GDM1 (cell line): ENCODE results near the gene SLC25A28.
"Not testable (repeated sequence)": the region's sequence is repeated elsewhere in the genome, so short reads cannot be mapped to it uniquely, and the experiment has no call there.

ENCODE experiments used
- DNase-seq: peaks from one replicate; lab custom pipeline; 2025; lab: John Stamatoyannopoulos, UW

Gene SLC25A28

DNA sequence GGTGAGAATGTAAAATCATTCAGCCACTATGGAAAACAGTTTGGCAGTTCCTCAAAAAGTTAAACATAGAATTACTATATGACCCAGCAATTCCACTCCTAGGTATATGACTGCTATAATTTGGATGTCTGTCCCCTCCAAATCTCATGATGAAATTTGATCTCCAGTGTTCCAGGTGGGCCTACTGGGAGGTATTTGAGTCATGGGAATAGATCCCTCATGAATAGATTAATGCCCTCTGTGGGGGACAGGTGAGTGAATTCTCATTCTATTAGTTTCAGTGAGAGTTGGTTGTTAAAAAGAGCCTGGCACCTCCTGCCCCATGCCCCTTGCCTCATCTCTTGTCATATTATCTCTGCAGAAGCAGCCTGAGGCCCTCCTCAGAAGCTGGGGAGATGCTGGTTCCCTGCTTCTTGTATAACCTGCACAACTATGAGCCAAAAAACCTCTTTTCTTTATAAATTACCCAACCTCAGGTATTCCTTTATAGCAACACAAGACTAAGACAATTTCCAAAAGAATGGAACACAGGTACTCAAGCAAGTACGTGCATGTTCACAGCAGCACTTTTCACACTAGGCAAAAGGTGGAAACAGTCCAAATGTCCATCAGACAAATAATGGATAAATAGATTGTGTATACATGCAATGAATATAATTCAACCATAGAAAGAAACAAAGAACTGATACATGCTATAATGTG lies 8.8 kb upstream of the SLC25A28 start:
- no peak for DNase-seq

DNA sequence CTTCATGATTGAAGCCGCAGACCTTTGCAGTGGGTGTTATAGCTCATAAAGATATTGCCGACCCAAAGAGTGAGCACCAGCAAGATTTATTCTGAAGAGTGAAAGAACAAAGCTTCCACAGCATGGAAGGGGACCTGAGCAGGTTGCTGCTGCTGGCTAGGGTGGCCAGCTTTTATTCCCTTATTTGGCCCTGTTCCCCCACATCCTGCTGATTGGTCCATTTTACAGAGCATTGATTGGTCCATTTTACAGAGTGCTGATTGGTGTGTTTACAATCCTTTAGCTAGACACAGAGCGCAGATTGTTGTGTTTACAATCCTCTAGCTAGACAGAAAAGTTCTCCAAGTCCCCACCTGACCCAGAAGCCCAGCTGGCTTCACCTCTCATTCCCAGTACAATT lies 4.9 kb upstream of the SLC25A28 start:
- DNase-seq: not testable (repeated sequence)

DNA sequence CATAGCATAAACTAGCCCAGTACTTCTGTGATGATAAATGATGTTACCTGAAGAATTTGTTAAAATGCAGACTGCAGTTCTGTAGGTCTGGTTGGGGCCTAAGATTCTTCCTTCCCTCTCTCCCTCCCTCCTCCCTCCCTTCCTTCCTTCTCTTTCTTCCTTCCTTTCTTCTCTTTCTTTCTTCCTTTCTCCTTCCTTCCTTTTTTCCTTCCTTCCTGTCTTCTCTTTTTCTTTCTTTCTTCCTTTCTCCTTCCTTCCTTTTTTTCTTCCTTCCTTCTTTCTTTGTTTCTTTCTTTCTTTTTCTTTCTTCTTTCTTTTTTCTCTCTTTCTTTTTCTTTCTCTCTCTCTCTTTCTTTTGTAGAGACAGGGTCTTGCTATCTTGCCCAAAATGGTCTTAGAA lies 3.7 kb upstream of the SLC25A28 start:
- no peak for DNase-seq

DNA sequence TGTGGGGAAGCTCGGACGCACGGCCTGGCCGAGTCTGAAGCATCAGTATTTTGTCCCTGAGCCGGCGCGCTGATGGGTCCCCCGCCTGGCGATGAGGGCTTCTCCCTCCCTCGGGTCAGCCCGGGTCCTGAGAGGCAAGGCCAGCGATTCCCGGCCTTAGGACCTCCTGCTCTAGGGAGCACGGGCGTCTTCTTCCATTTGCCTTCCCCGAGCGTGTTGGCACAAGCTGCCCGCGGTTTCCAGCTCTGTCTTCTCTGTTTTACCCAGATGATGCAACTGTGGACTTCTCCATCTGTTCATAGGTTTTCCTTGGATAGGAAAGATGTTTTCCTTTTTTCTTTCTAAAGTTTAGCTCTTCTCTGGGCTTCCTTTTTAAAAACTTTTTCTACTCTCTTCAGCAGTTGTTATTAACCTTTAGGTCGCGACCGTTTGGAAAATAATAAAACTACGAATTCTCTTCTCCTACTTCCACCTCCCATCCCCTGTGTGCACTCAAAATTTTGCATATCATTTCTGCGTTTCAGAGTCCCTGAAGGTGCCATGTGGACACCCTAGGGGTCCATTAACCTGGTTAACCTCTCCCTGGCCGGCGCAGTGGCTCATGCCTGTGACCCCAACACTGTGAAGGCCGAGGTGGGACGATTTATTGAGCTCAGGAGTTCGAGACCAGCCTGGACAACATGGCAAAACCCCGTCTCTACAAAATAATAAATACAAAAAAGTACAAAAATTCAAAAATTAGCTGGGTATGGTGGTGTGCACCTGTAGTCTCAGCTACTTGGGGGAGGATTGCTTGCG lies 1.4 kb upstream of the SLC25A28 start:
- no peak for DNase-seq

DNA sequence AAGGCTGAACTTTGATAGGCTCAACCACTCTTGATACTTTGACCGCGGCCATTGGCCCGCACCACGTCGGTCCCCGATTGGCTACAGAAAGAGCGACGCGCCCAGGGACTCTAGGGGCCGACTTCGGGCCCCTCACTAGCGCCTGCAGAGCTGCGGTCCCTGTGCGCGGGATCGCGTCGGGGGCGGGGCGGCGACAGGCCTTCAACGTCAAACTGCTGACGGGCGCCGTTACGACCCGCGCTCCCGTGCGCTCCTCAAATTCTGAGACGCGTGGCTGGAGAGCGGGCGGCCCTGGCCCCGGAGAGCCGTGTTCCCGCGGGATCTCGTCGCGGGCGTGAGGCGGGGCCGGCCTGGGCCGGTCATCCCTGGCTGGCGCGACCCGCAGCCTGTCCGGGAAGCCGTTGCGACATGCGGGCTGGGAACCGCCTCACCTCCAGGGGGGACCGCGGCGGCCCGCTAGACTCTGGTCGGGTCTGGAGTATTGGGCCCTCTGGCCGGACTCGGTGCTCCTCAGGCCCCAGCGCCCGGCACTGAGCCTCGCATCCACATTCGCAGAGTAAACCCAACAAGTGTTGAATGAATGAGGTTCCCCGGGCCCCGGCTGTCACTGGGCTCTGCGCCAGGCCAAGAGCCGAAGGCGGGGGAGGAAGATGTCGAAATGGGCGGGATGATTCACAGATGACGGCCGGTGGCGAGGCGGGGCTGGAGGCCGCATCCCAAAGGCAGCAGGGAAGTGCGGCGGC lies 643 bp upstream of the SLC25A28 start:
- DNase-seq: peak; percentile 80

DNA sequence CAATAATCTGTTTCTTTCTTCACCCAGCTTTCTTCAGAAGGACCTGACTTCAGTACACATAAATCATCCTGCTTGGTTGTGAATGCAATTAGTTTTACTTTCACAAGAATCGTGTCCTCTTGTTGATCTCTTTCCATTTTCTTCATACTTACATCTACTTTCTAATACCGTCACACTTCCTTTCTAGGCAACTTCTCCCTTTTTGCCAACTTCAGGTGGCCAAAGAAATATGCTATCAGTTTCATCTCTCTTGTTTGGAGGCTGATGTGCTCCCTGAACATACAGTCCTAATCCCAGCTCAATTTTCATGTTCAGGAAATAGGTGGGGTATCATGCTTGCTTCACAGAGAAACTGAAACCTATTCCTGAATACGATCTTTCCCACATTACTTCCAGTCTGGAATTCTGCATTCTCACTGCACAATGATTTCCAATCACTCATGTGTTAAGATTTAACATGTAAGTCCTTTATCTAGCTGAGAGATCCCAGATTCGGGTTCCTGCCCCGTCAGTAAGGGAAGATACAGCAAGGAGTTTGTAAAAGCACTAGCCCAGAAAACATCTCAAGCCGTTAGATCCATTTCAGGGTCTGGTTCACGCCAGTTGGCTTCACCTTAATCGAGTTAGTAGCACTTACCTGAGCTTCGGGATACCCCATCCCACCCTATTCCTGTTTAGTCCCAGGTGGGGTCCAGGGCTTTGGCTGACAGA lies 994 bp downstream of the SLC25A28 start:
- DNase-seq: no peak

DNA sequence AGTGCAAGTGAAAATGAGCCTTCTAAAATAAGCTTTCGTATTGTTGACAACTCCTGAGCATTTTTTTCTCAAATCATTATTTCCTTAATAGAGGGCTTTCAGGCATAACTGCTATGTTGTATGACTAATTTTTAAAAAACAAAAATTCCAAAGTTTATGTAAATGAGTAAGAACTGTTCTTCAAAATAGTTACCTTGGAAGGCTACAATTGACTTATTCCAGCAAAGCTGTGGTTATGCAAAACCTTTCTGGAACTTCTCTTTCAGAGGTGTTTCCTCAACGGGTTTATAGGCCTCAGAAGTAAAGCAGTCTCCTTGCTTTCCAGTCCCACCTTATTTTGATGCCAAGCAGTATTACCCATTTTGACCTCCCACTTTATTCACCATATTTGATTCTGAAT lies 2.5 kb downstream of the SLC25A28 start:
- DNase-seq: no peak

DNA sequence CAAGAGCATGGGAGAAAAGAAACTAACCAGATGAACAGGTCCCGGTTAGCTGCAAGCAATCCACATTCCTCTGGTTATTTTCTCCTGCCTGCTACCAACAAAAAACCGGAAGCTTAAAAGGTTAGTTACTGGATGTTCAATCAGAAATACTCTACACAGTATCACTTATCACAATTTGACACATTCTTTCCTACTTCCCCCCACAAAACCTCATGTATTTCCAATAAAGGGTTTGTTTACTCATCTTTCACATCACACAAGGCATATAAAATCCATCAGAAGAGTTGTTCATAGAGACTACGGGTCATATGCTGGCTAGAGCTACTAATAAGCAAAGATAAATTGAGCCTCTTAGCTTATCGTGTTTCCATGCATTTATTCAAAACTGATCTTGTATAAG lies 4.8 kb downstream of the SLC25A28 start:
- DNase-seq: no peak

DNA sequence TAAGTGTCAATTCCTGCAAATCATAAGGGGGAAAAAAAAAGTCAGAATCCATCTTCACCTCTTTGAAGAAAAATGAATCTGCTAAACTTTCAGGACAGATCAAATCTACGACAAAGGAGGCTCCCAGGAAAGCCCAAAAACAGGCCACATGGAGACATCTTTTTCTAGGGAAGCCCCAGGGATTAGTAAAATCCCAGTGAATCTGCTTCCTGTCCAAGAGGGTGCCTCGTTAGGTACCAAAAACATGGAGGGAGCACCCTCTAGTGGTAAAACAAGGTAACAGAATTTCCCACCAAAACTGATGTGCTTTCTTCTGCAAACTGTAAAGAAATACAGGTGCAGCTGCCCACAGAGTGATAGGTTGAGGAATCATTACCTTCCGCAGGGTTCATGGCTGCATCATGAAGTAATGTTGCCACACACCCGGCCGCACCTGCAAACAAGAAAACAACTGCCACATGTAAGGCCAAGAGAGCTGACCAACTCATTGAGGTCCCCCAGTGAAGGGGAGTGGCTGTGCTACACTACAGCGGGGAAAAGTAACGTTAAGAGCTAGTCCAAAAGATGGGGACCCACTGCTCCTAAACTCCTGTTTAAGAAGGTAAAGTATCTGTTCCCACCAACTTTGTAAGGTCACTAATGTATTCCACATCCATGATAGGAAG lies 7.9 kb downstream of the SLC25A28 start:
- DNase-seq: no peak

DNA sequence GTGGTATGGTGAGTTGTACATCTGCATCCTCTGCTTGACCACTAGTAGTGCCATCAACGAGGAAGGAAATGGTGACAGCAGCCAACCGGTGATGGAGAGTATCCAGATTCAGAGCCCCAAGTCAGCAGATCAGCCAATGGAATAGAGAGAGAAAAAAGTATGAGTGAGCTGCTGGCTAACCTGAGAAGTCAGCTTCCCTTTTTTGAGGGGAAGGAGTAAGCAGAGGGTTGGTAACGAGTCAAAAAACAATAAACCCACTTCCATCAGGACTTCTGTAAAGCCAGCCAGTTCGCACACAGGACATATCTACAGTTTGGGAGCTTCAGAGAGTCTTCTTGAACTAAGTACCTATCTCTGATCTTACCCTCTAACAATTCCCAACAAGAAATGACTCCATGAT lies 8.9 kb downstream of the SLC25A28 start:
- peak; percentile 15 for DNase-seq

DNA sequence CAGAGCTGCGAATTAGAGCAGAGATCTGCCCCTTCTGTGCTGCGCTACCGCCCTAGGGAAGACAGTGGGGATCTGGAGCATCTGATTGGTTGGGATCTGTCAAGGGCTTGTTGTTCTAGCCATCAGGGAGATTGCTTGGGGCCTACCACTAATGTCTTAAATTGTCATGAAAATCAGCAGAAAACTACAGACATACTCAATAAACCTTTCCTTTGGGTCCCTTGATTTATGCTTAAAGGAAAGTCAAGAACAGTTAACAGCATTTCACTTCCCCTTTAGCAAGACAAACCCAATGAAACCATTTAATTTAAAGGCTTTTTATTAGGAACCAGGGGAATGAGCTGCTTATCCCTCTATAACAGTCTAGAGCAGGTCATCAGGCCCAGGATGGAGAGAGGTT lies 10.0 kb downstream of the SLC25A28 start:
- no peak for DNase-seq

DNA sequence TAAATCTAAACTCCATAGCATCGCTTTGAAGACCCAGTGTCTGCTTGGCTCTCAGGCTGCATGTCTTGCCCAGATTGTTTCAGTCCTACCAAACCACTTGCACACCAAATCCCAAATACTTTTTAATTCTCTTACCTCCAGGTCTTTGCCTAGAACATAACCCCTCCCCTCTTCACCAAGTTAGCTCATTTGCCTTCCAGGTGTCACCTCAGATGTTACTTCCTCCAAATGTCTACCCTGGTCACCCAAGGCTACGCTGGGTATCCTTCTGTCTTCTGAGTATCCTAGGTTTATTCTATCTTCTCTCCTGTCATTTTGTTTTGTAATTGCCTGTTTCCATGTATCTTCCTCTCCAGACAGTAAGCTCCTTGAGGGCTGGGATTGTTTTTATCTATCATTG lies 11.1 kb downstream of the SLC25A28 start:
- DNase-seq: no peak

DNA sequence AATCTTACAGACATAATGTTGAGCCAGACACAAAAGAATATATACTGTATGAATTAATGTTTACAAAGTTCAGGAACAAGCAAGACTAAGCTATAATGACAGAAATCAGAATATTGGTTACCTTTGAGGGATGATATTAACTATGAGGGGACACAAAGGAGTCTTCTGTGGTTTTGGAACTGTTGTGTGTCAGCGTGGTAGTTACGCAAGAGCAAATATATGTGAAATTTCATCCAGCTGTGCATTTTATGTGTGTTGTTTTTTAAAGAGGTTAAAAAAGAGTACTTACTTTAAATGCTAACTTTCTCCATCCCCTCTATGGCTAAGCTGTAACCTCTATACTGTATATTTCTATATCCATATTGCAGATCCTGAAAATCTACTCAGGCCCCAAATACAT lies 14.9 kb downstream of the SLC25A28 start:
- DNase-seq: no peak

DNA sequence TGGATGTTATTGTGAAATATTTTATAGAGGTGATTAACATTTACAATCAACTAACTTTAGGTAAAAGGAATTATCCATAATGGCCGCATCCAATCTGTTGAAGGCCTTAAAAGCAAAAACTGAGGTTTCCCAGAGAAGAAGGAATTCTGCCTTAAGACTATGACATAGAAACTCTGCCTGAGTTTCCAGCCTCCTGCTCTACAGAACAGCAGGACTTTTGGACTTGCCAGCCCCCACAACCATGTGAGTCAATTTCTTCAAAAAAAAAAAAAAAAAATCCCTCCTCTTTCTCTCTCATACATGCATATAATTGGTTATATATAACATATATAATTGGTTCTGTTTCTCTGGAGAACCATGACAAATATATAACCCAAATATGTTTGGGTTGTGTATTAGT lies 15.4 kb downstream of the SLC25A28 start:
- no peak for DNase-seq

DNA sequence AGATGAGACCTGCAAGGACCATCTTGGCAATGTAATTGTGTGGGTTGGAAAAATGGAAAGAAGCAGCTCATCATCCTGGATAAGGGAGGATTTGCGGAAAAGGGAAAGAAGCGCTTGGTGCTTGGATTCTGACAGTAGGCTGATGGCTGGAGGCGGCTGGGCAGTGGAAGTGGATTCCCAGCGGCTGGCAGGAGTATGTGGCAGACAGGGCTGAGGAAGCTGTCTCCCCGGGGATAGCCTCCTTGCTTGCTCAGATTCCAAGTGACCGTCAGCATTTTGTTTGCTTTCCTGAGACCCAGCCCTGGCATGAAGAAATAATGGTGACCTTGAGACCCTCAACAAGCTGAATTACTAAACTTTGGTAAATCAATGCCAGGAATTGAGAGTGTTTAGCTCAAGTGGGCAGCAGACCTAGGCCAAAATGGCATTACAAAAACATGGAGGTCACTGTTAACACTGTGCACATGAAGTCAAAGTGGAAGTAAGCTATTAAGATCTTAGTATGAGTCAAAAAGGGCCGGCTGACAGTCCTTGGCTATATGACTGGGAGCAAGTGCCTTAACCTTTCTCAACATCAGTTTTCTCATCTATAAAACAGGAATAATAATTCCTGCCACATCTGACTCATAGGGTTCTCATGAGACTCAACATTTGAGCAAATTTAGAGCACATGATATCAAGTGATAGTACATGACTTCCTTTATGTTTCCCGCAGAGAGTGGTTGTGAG lies 21.3 kb downstream of the SLC25A28 start:
- DNase-seq: no peak

DNA sequence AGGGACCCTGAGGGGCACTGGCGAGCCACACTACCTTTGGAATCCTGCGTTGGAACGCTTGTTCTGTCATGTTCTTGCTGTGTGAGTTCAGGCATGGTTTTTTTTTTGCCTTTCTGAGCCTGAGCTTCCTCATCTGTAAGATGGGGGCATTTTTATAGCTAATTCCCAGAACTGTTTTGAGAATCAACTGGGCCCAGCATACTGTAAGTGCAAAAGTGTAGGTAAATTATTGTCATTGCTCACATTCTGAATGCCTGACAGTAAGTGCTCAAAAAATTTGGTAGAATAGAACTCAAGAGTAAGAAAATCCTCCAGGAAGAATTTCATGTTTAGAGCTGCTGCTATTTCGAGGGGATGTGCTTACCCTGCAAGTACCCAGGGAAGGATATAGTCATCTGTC lies 22.2 kb downstream of the SLC25A28 start:
- DNase-seq: no peak

DNA sequence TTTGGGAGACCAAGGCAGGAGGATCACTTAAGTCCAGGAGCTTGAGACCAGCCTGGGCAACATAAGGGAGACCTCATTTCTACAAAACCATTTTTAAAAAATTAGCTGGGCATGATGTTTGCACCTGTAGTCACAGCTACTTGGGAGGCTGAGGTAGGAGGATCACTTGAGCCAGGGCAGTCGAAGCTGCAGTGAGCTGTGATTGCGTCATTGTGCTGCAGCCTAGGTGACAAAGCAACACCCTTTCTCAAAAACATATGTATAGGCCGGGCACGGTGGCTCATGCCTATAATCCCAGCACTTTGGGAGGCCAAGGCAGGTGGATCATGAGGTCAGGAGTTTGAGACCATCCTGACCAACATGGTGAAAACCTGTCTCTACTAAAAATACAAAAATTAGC lies 23.5 kb downstream of the SLC25A28 start:
- not testable (repeated sequence) for DNase-seq

DNA sequence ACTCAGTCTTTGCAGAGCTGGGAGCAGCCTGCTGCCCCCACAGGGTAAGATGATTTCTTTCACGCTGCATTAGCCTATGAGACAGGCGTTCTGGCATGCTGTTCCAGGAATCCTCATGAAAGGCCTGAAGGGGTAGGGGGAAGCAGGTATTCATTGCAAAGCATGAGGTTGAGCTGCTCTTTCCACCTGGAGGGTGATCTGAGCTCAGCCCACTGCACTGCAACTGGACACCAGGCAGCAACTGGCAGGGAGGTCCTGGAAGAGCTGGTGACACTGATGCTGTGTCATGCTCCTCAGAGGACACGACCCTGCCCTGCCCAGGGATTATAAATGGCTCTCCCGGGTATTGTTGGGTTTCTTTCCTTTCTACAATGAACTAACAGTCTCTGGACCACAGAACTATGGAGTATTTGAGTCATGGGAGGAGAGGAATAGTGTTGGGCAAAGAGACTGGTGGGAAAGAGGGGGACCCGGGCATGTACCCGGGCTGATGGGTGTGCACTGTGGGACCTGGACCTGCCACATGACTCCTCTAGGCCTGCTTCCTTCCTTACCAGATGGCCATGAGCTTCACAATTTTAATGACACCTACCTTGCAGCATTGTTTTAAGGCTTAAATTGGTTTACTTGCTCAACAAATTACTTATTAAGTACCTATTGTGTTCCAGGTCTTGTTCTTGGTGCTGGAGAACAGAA lies 24.3 kb downstream of the SLC25A28 start:
- no peak for DNase-seq

DNA sequence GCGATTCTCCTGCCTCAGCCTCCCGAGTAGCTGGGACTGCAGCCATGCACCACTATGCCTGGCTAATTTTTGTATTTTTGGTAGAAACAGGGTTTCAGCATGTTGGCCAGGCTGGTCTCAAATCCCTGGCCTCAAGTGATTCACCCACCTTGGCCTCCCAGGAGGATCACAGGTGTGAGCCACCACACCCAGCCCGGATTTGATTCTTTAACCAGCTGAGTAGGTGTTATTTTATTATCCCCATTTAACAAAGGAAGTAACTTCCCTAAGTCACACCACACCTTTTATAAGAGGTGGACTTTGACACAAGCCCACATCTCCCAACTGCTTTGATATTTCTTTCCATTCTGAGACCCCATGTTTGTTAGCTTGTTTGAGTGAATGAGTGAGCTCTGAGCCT lies 25.0 kb downstream of the SLC25A28 start:
- no peak for DNase-seq

DNA sequence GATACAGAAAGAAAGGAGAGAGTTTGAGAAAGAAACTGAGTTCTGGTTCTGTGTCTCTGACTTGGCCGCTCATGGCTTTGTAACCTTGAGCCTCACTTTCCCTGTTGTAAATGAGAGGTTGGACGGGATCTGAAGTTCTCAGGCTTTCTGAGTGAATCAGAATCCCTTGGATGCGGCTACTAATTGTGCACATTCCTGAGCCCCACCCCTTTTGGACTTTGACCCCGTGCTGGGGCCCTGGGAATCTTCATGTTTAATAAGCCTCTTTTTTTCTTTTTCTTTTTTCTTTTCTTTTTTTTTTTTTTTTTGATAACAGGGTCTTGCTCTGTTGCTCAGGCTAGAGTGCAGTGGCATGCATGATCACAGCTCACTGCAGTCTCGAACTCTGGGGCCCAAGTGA lies 26.9 kb downstream of the SLC25A28 start:
- no peak for DNase-seq

DNA sequence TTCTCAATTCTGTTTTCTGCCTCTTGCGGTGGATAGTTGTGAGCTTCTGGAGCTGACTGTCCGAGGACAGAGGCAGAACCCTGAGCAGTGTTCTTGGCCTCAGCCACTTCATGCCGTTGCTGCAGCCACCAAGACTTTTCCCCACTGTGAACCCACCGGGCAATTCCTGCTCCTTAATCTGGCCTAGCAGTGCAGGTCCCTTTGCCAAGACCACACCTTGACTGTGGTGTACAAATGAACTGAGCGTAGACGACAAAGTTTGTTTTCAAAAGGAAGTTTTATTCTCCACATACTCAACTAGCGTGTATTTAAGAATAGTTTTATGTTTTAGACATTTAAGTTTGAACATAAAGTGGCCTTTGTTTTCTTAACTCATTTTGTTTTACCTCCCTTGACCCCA lies 29.4 kb downstream of the SLC25A28 start:
- DNase-seq: no peak
